B cell (primary cell): ENCODE measurements around the gene ANKS1B.

Experiments
- CTCF ChIP-seq: fragments of 200-600 bp; IDR thresholded peaks from one replicate; pipeline ENCODE4 v1.8.0; 2022; ENCODE audit warnings: antibody characterized with exemption, mild to moderate bottlenecking
- EZH2 ChIP-seq: IDR thresholded peaks from 2 replicates; pipeline ENCODE4 v1.6.1; 2012; ENCODE audit warnings: borderline replicate concordance, low read depth, mild to moderate bottlenecking, moderate library complexity, low read length; ENCODE audit not compliant: insufficient read depth, poor library complexity, severe bottlenecking

- TF ChIP-seq CTCF (no peak), EZH2 (no peak)
Observed at GRCh38 chr12:99311373-99311772, 673.4 kb downstream of the ANKS1B start.
